ENCODE measurements around the gene EDIL3. TPM values are rescaled to one million over a fixed set of nuclear protein-coding genes. Genes with fewer than 3 reads are reported as not detected.

EDIL3 gene
- total and polyA plus RNA-seq, 2 of the 8 experiments (the other 6 are each of a cell fraction or from before 2014, with no cell fraction given) = 14.7 to 47.2 TPM

GRCh38 chr5:83972236-83972635 is 412.4 kb downstream of the EDIL3 start:
- no peak overlapping the region for H2BK120ac ChIP-seq (replicated peaks; ENCODE audit: low read depth, low read length)
- peaks cover 0 to 1% (median 0%) of the 10 kb centered on the region in 4 experiments; a peak in 1 of 7 replicates for H3K27me3 ChIP-seq (replicated peaks in 1 of 4; ENCODE audit: control insufficient read depth in 3 of 4, extremely low read depth in 1 of 4, insufficient read depth in 3 of 4, low read length in 3 of 4)
- no peak overlapping the region for H2AFZ ChIP-seq (ENCODE audit: low read length)
- no peak overlapping the region for H3K9ac ChIP-seq (replicated peaks in 1 of 4; ENCODE audit: extremely low read depth in 1 of 4, low read depth in 3 of 4, low read length in 3 of 4)
- peak overlapping the region; percentile 65 for H4K91ac ChIP-seq (replicated peaks; ENCODE audit: insufficient read length, low read length)
- no peak overlapping the region for H3K23ac ChIP-seq (ENCODE audit: insufficient read length)
- H3K4me2 ChIP-seq (ENCODE audit: insufficient read depth in 1 of 2, low read depth in 2 of 2, low read length in 2 of 2) = no peak overlapping the region
- no peak overlapping the region for H3K14ac ChIP-seq (ENCODE audit: insufficient read length)
- no peak overlapping the region for H3K27ac ChIP-seq (ENCODE audit: low read depth, low read length)
- FAIRE-seq (peak; percentile 45), DNase-seq (ENCODE audit: low read depth in 1 of 2, low spot score in 2 of 2) (no peak)
- H2BK12ac ChIP-seq (ENCODE audit: low read depth, low read length) = no peak overlapping the region
- H3K23me2 ChIP-seq (ENCODE audit: low read depth, low read length) = no peaks in the 10 kb centered on the region
- no peak overlapping the region for H4K8ac ChIP-seq (ENCODE audit: extremely low read depth, insufficient read depth, low read length)
- H2BK5ac ChIP-seq (ENCODE audit: low read depth, low read length) = no peak overlapping the region
- no peak for TF ChIP-seq FOSL1 (IDR thresholded peaks at IDR 0.05; ENCODE audit: insufficient read depth, low read depth, low read length)
- no peak for TF ChIP-seq BCL11A (IDR thresholded peaks at IDR 0.05; ENCODE audit: low read depth in 2 of 2, low read length in 2 of 2)
- no peak for TF ChIP-seq USF2 (IDR thresholded peaks at IDR 0.05; ENCODE audit: low read length)
- no peak for TF ChIP-seq BRCA1 (IDR thresholded peaks at IDR 0.05; ENCODE audit: low read depth, low read length)
- no peak overlapping the region; the same call in 1 of the 2 replicates for H2AK5ac ChIP-seq (ENCODE audit: low read depth, low read length)
- no peak overlapping the region for H3K4ac ChIP-seq (replicated peaks; ENCODE audit: insufficient read length, low read depth, low read length)
- no peak overlapping the region for H3K4me3 ChIP-seq (ENCODE audit: extremely low read depth in 1 of 4, insufficient read depth in 2 of 4, low read depth in 3 of 4, low read length in 4 of 4)
- H3K79me1 ChIP-seq (ENCODE audit: low read depth, low read length) = no peaks in the 10 kb centered on the region
- H3K79me2 ChIP-seq (ENCODE audit: control insufficient read depth in 1 of 2, insufficient read depth in 2 of 2, low read length in 2 of 2) = no peaks in the 10 kb centered on the region
- ChIA-PET POLR2A (ENCODE audit: partially characterized antibody) (no interaction called here), CTCF (ENCODE audit: partially characterized antibody) (no interaction called here)
- no peak overlapping the region for H3K18ac ChIP-seq (ENCODE audit: extremely low read depth, low read length)
- no peaks in the 10 kb centered on the region for H3K36me3 ChIP-seq (ENCODE audit: control insufficient read depth in 2 of 4, insufficient read depth in 4 of 4, low read length in 3 of 4)
- H3K4me1 ChIP-seq (replicated peaks in 1 of 4; ENCODE audit: control insufficient read depth in 3 of 4, insufficient read depth in 4 of 4, low read length in 3 of 4) = peaks cover 0 to 8% (median 4%) of the 10 kb centered on the region in 4 experiments; a peak in 3 of 7 replicates
- H3K9me3 ChIP-seq (ENCODE audit: insufficient read depth in 2 of 2, low read depth in 1 of 2, low read length in 1 of 2) = no peaks in the 10 kb centered on the region
- H3K56ac ChIP-seq (replicated peaks; ENCODE audit: insufficient read length, low read depth, low read length) = no peak overlapping the region
- H4K5ac ChIP-seq (ENCODE audit: insufficient read length, low read depth, low read length) = no peak overlapping the region
- no peaks in the 10 kb centered on the region for H4K20me1 ChIP-seq (replicated peaks in 1 of 2; ENCODE audit: control insufficient read depth in 1 of 2, insufficient read depth in 2 of 2, low read length in 2 of 2)
- H2BK15ac ChIP-seq (ENCODE audit: low read length) = no peak overlapping the region
- H2BK20ac ChIP-seq (ENCODE audit: low read length) = no peak overlapping the region

All from H1 (cell line).